HCT116 (cell line): Measurements from ENCODE around the gene DOCK10. TPM values are rescaled to one million over a fixed set of nuclear protein-coding genes. Genes with fewer than 3 reads are reported as not detected.

Experiments
- ATAC-seq: fragments of 200-7000 bp; cut with Tn5 transposase; 2 replicates; pipeline ENCODE4 v1.9.1; 2020; ENCODE audit warnings: mild to moderate bottlenecking, moderate library complexity
- Bru-seq: library from RNA; stranded (reverse); fragments of 400-500 nt; gene quantifications from one replicate; lab custom pipeline; 2021; lab: Mats Ljungman, UMichigan
- BruChase-seq, 2 experiments: library from RNA; stranded (reverse); fragments of 400-500 nt; gene quantifications; one replicate each; lab custom pipeline; 2021; lab: Mats Ljungman, UMichigan
- BruUV-seq: library from RNA; stranded (reverse); fragments of 400-500 nt; replicated peaks from 2 replicates; lab custom pipeline; 2021; lab: Mats Ljungman, UMichigan
- CTCF ChIA-PET: fragments of 300-600 bp; sonication (Branson Sonifier 250); formaldehyde crosslinking; loops from one replicate; lab custom pipeline; 2021; ENCODE audit warnings: antibody characterized with exemption; lab: Charles Lee
- POLR2A ChIA-PET: fragments of 300-600, 350-600 bp; sonication (Branson Sonifier 250); formaldehyde crosslinking; loops from one replicate; lab custom pipeline; 2021; ENCODE audit warnings: antibody characterized with exemption; lab: Charles Lee
- RAD21 ChIA-PET, 2 experiments: fragments of 300-600 bp; sonication (Branson Sonifier 250); formaldehyde crosslinking; loops; one replicate each; lab custom pipeline; 2023; ENCODE audit warnings: low total read pairs in 2 of 2; ENCODE audit not compliant: uncharacterized antibody in 2 of 2, unreplicated experiment in 2 of 2, low non-redundant PET in 1 of 2; lab: Charles Lee
- DNase-seq: peaks from one replicate; pipeline ENCODE4 v3.0.0-alpha.2; 2010; ENCODE audit warnings: low read depth, low spot score
- H2AFZ ChIP-seq: fragments of 200-600 bp; shearing (Covaris generic), sonication (generic); 2 replicates; pipeline ENCODE4 v1.6.1; 2017; ENCODE audit warnings: low read depth, mixed run types, mixed read lengths, antibody characterized with exemption, low read length; ENCODE audit not compliant: poor library complexity, severe bottlenecking
- H3K27ac ChIP-seq: 2 replicates; pipeline ENCODE4 v1.5.1; 2012; ENCODE audit warnings: low read depth, low read length
- H3K27me3 ChIP-seq: fragments of 200-600 bp; sonication (generic); 2 replicates; pipeline ENCODE4 v1.6.1; 2016; ENCODE audit warnings: mixed run types, low read length, mixed read lengths; ENCODE audit not compliant: insufficient read depth
- H3K36me3 ChIP-seq, 2 experiments: fragments of 200-500 bp in 1 of 2; fragments of 200-600 bp in 1 of 2; sonication (Bioruptor generic) in 1 of 2; sonication (generic) in 1 of 2; 2 replicates each; pipeline versions ENCODE4 v1.5.1 to v1.6.1; 2014 to 2016; ENCODE audit warnings: low read length in 2 of 2, inconsistent platforms in 1 of 2, mixed read lengths in 1 of 2, mixed run types in 1 of 2; ENCODE audit not compliant: insufficient read depth in 2 of 2, control insufficient read depth in 1 of 2
- H3K4me1 ChIP-seq, 2 experiments: fragments of 200-600 bp in 1 of 2; sonication (generic) in 1 of 2; 2 replicates each; pipeline versions ENCODE4 v1.5.1 to v1.6.1; 2012 to 2017; ENCODE audit warnings: low read length in 2 of 2, inconsistent platforms in 1 of 2, mild to moderate bottlenecking in 1 of 2, mixed read lengths in 1 of 2, mixed run types in 1 of 2, moderate library complexity in 1 of 2; ENCODE audit not compliant: insufficient read depth in 2 of 2, control insufficient read depth in 1 of 2
- H3K4me2 ChIP-seq: fragments of 200-600 bp; sonication (generic); 2 replicates; pipeline ENCODE4 v1.6.1; 2017; ENCODE audit warnings: mixed run types, low read length, mixed read lengths
- H3K4me3 ChIP-seq, 2 experiments: fragments of 200-600 bp in 1 of 2; sonication (generic) in 1 of 2; replicated peaks in 1 of 2; 2 replicates each; pipeline ENCODE4 v1.5.1; 2011 to 2016; ENCODE audit warnings: low read length in 2 of 2, control low read depth in 1 of 2, low read depth in 1 of 2, mild to moderate bottlenecking in 1 of 2, mixed read lengths in 1 of 2, mixed run types in 1 of 2
- H3K79me2 ChIP-seq: fragments of 200-600 bp; sonication (generic); 2 replicates; pipeline ENCODE4 v1.6.1; 2017; ENCODE audit warnings: mild to moderate bottlenecking, mixed run types, low read length, moderate library complexity, mixed read lengths; ENCODE audit not compliant: insufficient read depth
- H3K9ac ChIP-seq: fragments of 200-600 bp; sonication (generic); 2 replicates; pipeline ENCODE4 v1.6.1; 2016; ENCODE audit warnings: low read length, mixed read lengths
- H3K9me2 ChIP-seq: fragments of 200-600 bp; sonication (generic), shearing (Covaris generic); 2 replicates; pipeline ENCODE4 v1.6.1; 2017; ENCODE audit warnings: mixed run types, mild to moderate bottlenecking, moderate library complexity; ENCODE audit not compliant: insufficient read depth
- H3K9me3 ChIP-seq, 2 experiments: fragments of 200-500 bp in 1 of 2; fragments of 200-600 bp in 1 of 2; sonication (Bioruptor generic) in 1 of 2; sonication (generic) in 1 of 2; 2 replicates each; pipeline ENCODE4 v1.6.1; 2014 to 2017; ENCODE audit warnings: low read length in 2 of 2, mixed read lengths in 2 of 2, inconsistent platforms in 1 of 2, low read depth in 1 of 2, mild to moderate bottlenecking in 1 of 2, mixed run types in 1 of 2, moderate library complexity in 1 of 2; ENCODE audit not compliant: control insufficient read depth in 1 of 2, insufficient read depth in 1 of 2
- H4K20me1 ChIP-seq: fragments of 200-600 bp; sonication (generic), shearing (Covaris generic); 2 replicates; pipeline ENCODE4 v1.6.1; 2017; ENCODE audit warnings: mixed run types, mild to moderate bottlenecking, moderate library complexity; ENCODE audit not compliant: insufficient read depth
- CBX3 ChIP-seq: IDR thresholded peaks from 2 replicates; pipeline ENCODE4 v1.6.1; 2012; ENCODE audit warnings: low read depth
- CEBPB ChIP-seq: IDR thresholded peaks from 2 replicates; pipeline ENCODE4 v1.6.1; 2012; ENCODE audit warnings: low read depth
- EGR1 ChIP-seq: IDR thresholded peaks from 2 replicates; pipeline ENCODE4 v1.6.1; 2012; ENCODE audit warnings: low read depth
- ELF1 ChIP-seq: IDR thresholded peaks from 2 replicates; pipeline ENCODE4 v1.6.1; 2012; ENCODE audit warnings: low read depth, borderline replicate concordance
- FOSL1 ChIP-seq: IDR thresholded peaks from 2 replicates; pipeline ENCODE4 v1.6.1; 2012; ENCODE audit warnings: low read depth
- RAD21 ChIP-seq: IDR thresholded peaks from 2 replicates; pipeline ENCODE4 v1.6.1; 2012; ENCODE audit warnings: low read depth, mild to moderate bottlenecking
- YY1 ChIP-seq: IDR thresholded peaks from 2 replicates; pipeline ENCODE4 v1.6.1; 2011; ENCODE audit warnings: low read length, low read depth, moderate library complexity, mild to moderate bottlenecking; ENCODE audit not compliant: insufficient replicate concordance; ENCODE audit errors: extremely low read depth
- ZNF274 ChIP-seq: fragments of 200-500 bp; sonication (Bioruptor generic); IDR thresholded peaks from 2 replicates; pipeline ENCODE4 v1.6.1; 2014; ENCODE audit warnings: mild to moderate bottlenecking, low read depth, low read length, inconsistent platforms
- intact Hi-C: fragments of 100-400 bp; cut with micrococcal nuclease; formaldehyde crosslinking; loops from 2 replicates; pipeline ENCODE4 v1.10.0; 2022
- long read RNA-seq: library from polyadenylated mRNA; unstranded; transcript quantifications from one replicate; pipeline ENCODE4 v2.0.0, GENCODE V29; 2021; ENCODE audit not compliant: unreplicated experiment
- polyA plus RNA-seq: library from polyadenylated mRNA; unstranded; fragments of >200 nt; gene quantifications from 2 replicates; pipeline ENCODE4 v1.2.1, GENCODE V29; 2012; ENCODE audit warnings: missing spikeins
- total RNA-seq: library from RNA; stranded (reverse); gene quantifications from one replicate; pipeline ENCODE4 v1.2.1, GENCODE V29; 2021; ENCODE audit not compliant: unreplicated experiment
- TF ChIP-seq, protein P1 (sequence below): IDR thresholded peaks from 2 replicates; pipeline ENCODE4 v1.6.1; 2012
- TF ChIP-seq, protein P2 (sequence below): IDR thresholded peaks from 2 replicates; pipeline ENCODE4 v1.6.1; 2012
- TF ChIP-seq, protein P3 (sequence below), 3 experiments: fragments of 200-600 bp in 1 of 3; sonication (generic) in 1 of 3; IDR thresholded peaks in 2 of 3; conservative IDR thresholded peaks in 1 of 3; 2 replicates each; pipeline ENCODE4 v1.5.1; 2012 to 2017; ENCODE audit warnings: low read depth in 2 of 3, low read length in 2 of 3, antibody characterized with exemption in 1 of 3, borderline replicate concordance in 1 of 3, control low read depth in 1 of 3, mild to moderate bottlenecking in 1 of 3, mixed read lengths in 1 of 3, mixed run types in 1 of 3, moderate library complexity in 1 of 3; ENCODE audit not compliant: insufficient read depth in 1 of 3

DOCK10 gene
- total RNA-seq (0.54 TPM), Bru-seq, nascent RNA (percentile 3 among the genes with signal in this experiment), BruChase-seq, experiment 1, labeled RNA remaining after a 6-hour chase (percentile 1 among the genes with signal in this experiment), BruChase-seq, experiment 2, labeled RNA remaining after a 2-hour chase (percentile 1 among the genes with signal in this experiment)
- polyA plus RNA-seq: not detected in 2 replicates
- long read RNA-seq: 0 reads

GRCh38 chr2:225041851-225042799, at the start of gene DOCK10:
Gene DOCK10 (minus strand): TSS chr2:225042468. CDS start chr2:225042374, 94 bp downstream.
- DNase-seq (no peak), ATAC-seq (no peak)
- Histone ChIP-seq H3K27ac (no peak within 1 kb of the TSS), H3K36me3 (no peaks in the 10 kb centered on the region), H3K9ac (no peak within 1 kb of the TSS), H3K9me2 (no peaks in the 10 kb centered on the region), H3K9me3 (no peaks in the 10 kb centered on the region), H3K4me1 (no peaks in the 10 kb centered on the region), H3K79me2 (no peaks in the 10 kb centered on the region), H3K4me2 (no peak within 1 kb of the TSS), H4K20me1 (no peaks in the 10 kb centered on the region), H2AFZ (no peak within 1 kb of the TSS), H3K4me3 (no peak within 1 kb of the TSS), H3K27me3 (no peaks in the 10 kb centered on the region)
- no TSS peak for BruUV-seq
- TF ChIP-seq YY1: no peak
- TF ChIP-seq CBX3: no peak
- TF ChIP-seq, protein P1, sequence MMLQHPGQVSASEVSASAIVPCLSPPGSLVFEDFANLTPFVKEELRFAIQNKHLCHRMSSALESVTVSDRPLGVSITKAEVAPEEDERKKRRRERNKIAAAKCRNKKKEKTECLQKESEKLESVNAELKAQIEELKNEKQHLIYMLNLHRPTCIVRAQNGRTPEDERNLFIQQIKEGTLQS: no peak
- no peak for TF ChIP-seq FOSL1
- TF ChIP-seq, protein P2, sequence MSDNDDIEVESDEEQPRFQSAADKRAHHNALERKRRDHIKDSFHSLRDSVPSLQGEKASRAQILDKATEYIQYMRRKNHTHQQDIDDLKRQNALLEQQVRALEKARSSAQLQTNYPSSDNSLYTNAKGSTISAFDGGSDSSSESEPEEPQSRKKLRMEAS: no peak
- TF ChIP-seq RAD21: no peak
- TF ChIP-seq EGR1: no peak
- TF ChIP-seq CEBPB: no peak
- no peak for TF ChIP-seq ELF1
- TF ChIP-seq, protein P3, sequence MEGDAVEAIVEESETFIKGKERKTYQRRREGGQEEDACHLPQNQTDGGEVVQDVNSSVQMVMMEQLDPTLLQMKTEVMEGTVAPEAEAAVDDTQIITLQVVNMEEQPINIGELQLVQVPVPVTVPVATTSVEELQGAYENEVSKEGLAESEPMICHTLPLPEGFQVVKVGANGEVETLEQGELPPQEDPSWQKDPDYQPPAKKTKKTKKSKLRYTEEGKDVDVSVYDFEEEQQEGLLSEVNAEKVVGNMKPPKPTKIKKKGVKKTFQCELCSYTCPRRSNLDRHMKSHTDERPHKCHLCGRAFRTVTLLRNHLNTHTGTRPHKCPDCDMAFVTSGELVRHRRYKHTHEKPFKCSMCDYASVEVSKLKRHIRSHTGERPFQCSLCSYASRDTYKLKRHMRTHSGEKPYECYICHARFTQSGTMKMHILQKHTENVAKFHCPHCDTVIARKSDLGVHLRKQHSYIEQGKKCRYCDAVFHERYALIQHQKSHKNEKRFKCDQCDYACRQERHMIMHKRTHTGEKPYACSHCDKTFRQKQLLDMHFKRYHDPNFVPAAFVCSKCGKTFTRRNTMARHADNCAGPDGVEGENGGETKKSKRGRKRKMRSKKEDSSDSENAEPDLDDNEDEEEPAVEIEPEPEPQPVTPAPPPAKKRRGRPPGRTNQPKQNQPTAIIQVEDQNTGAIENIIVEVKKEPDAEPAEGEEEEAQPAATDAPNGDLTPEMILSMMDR (IDR thresholded peaks at IDR 0.05 in 2 of 3, conservative IDR thresholded peaks at IDR 0.05 in 1 of 3; ENCODE audit: borderline replicate concordance in 1 of 3, insufficient read depth in 1 of 3, low read depth in 2 of 3, low read length in 2 of 3): no peak
- TF ChIP-seq ZNF274: no peak
- POLR2A ChIA-PET: no interaction called here
- CTCF ChIA-PET: no interaction called here
- intact Hi-C loops: no loop called here
- RAD21 ChIA-PET: no interaction called here
